Progenitor cell of endocrine pancreas (in vitro differentiated cells): ENCODE data around the gene MYBL2. TPM values are rescaled to one million over a fixed set of nuclear protein-coding genes. Genes with fewer than 3 reads are reported as not detected.

ENCODE experiments used
- DNase-seq: peaks from one replicate; pipeline ENCODE4 v3.0.0; 2021; ENCODE audit warnings: low spot score; ENCODE audit not compliant: unreplicated experiment
- H3K27ac Mint-ChIP-seq: 2 replicates; pipeline ENCODE4 v1.8.0; 2021; ENCODE audit warnings: mild to moderate bottlenecking, moderate library complexity, mixed read lengths
- H3K27me3 Mint-ChIP-seq: 2 replicates; pipeline ENCODE4 v1.8.0; 2021; ENCODE audit warnings: mixed read lengths
- H3K36me3 Mint-ChIP-seq: 2 replicates; pipeline ENCODE4 v1.8.0; 2022; ENCODE audit warnings: mixed read lengths; ENCODE audit not compliant: insufficient read depth
- H3K4me1 Mint-ChIP-seq: 2 replicates; pipeline ENCODE4 v1.8.0; 2021; ENCODE audit warnings: low read depth, mixed read lengths
- H3K4me3 Mint-ChIP-seq: 2 replicates; pipeline ENCODE4 v1.8.0; 2021; ENCODE audit warnings: low read depth, mild to moderate bottlenecking, moderate library complexity, mixed read lengths
- H3K9me3 Mint-ChIP-seq: 2 replicates; pipeline ENCODE4 v1.8.0; 2021; ENCODE audit warnings: low read depth, mixed read lengths
- CTCF ChIP-seq: fragments of 200-600 bp; sonication (generic); IDR thresholded peaks from one replicate; pipeline ENCODE4 v1.5.0; 2021; ENCODE audit warnings: antibody characterized with exemption, mild to moderate bottlenecking; ENCODE audit not compliant: unreplicated experiment
- total RNA-seq: library from RNA; stranded (reverse); gene quantifications from 2 replicates; pipeline ENCODE4 v1.2.1, GENCODE V29; 2021

MYBL2 gene
- total RNA-seq, 1 donor from 2014 or later, result 43.3 TPM

- no peak overlapping the region for H3K27ac Mint-ChIP-seq
- H3K27me3 Mint-ChIP-seq, result no peaks in the 10 kb centered on the region
- no peak overlapping the region for H3K4me3 Mint-ChIP-seq
- no peaks in the 10 kb centered on the region for H3K9me3 Mint-ChIP-seq
- TF ChIP-seq CTCF, result no peak
- DNase-seq, result no peak
- H3K4me1 Mint-ChIP-seq, result no peaks in the 10 kb centered on the region
- H3K36me3 Mint-ChIP-seq, result peaks cover 3% of the 10 kb centered on the region
Measured at GRCh38 chr20:43711098-43711654, 44.3 kb downstream of the MYBL2 start.

GRCh38 chr20:43715044-43715443 lies 48.1 kb downstream of the MYBL2 start:
- H3K27me3 Mint-ChIP-seq, result no peaks in the 10 kb centered on the region
- H3K4me1 Mint-ChIP-seq, result no peaks in the 10 kb centered on the region
- no peak for TF ChIP-seq CTCF
- H3K4me3 Mint-ChIP-seq, result no peak overlapping the region
- no peak for DNase-seq
- H3K9me3 Mint-ChIP-seq, result no peaks in the 10 kb centered on the region
- peaks cover 2% of the 10 kb centered on the region for H3K36me3 Mint-ChIP-seq
- H3K27ac Mint-ChIP-seq, result no peak overlapping the region

- no peaks in the 10 kb centered on the region for H3K27me3 Mint-ChIP-seq
Measured at GRCh38 chr20:43715511-43715910, 48.6 kb downstream of the MYBL2 start.

GRCh38 chr20:43716123-43716522 lies 49.2 kb downstream of the MYBL2 start:
- TF ChIP-seq CTCF, result no peak
- no peak for DNase-seq
- Mint-ChIP-seq H3K4me3 (no peak overlapping the region), H3K27me3 (no peaks in the 10 kb centered on the region), H3K4me1 (no peaks in the 10 kb centered on the region), H3K27ac (no peak overlapping the region), H3K9me3 (no peaks in the 10 kb centered on the region), H3K36me3 (peaks cover 2% of the 10 kb centered on the region)

More at GRCh38 chr20:43715511-43715910, 48.6 kb downstream of the MYBL2 start:
- DNase-seq, result no peak
- H3K36me3 Mint-ChIP-seq, result peaks cover 2% of the 10 kb centered on the region
- no peak overlapping the region for H3K4me3 Mint-ChIP-seq
- no peaks in the 10 kb centered on the region for H3K9me3 Mint-ChIP-seq
- TF ChIP-seq CTCF, result no peak
- no peaks in the 10 kb centered on the region for H3K4me1 Mint-ChIP-seq
- H3K27ac Mint-ChIP-seq, result no peak overlapping the region

GRCh38 chr20:43716757-43717615 lies 50.1 kb downstream of the MYBL2 start:
- Mint-ChIP-seq H3K27ac (no peak overlapping the region), H3K27me3 (no peaks in the 10 kb centered on the region), H3K4me1 (no peaks in the 10 kb centered on the region), H3K9me3 (no peaks in the 10 kb centered on the region), H3K36me3 (peaks cover 2% of the 10 kb centered on the region), H3K4me3 (no peak overlapping the region)
- DNase-seq, result no peak
- no peak for TF ChIP-seq CTCF
